ENCODE data around the gene TSPAN17. TPM values are rescaled to one million over a fixed set of nuclear protein-coding genes. Genes with fewer than 3 reads are reported as not detected.

TSPAN17 gene
- total RNA-seq, 2 donors from 2014 or later, result 14.2 to 19.3 TPM

DNA sequence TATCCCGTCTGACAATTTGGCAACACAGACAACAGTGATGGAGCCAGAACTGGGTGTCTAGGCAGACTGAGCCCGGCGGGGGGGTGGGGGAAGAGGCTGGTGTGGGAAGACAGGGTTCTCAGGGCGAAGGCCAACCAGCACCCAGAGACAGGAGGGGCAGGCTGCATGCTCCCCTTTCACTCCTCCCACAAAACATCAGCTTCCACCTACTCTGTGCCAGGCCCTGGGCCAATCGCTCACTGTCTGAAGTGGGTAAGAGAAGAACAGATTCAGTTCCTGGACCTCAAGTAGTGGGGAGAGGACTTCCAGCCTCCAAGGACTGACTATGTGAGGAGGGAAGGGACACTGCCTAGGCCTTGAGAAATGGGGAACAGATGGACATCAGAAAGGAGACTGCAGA is 19.7 kb upstream of the TSPAN17 start:
- no peak for DNase-seq
- peaks cover 14% of the 10 kb centered on the region for H3K36me3 Mint-ChIP-seq (ENCODE audit: low read depth)
- H3K4me3 Mint-ChIP-seq, result no peak overlapping the region

GRCh38 chr5:176628406-176629228 is 18.7 kb upstream of the TSPAN17 start:
- ATAC-seq, result no peak
- peaks cover 60% of the 10 kb centered on the region for H3K27me3 Mint-ChIP-seq
- H3K27ac Mint-ChIP-seq, result no peak overlapping the region
- peaks cover 11% of the 10 kb centered on the region for H3K4me1 Mint-ChIP-seq
- no peak for DNase-seq
- peak overlapping the region; percentile 28 for H3K4me3 Mint-ChIP-seq
- peaks cover 17% of the 10 kb centered on the region for H3K36me3 Mint-ChIP-seq (ENCODE audit: low read depth)
- no peaks in the 10 kb centered on the region for H3K9me3 ChIP-seq (ENCODE audit: control insufficient read depth, low read length, poor library complexity, severe bottlenecking)

More for the DNA sequence above, 19.7 kb upstream of the TSPAN17 start:
- H3K4me1 Mint-ChIP-seq, result peaks cover 8% of the 10 kb centered on the region
- no peak overlapping the region for H3K27ac Mint-ChIP-seq
- no peaks in the 10 kb centered on the region for H3K9me3 ChIP-seq (ENCODE audit: control insufficient read depth, low read length, poor library complexity, severe bottlenecking)
- H3K27me3 Mint-ChIP-seq, result peaks cover 49% of the 10 kb centered on the region
- no peak for ATAC-seq

GRCh38 chr5:176629317-176629852 is 17.9 kb upstream of the TSPAN17 start:
- H3K4me1 Mint-ChIP-seq, result peaks cover 15% of the 10 kb centered on the region
- H3K9me3 ChIP-seq (ENCODE audit: control insufficient read depth, low read length, poor library complexity, severe bottlenecking), result no peaks in the 10 kb centered on the region
- H3K4me3 Mint-ChIP-seq, result peak overlapping the region; percentile 65
- peaks cover 20% of the 10 kb centered on the region for H3K36me3 Mint-ChIP-seq (ENCODE audit: low read depth)
- no peak overlapping the region for H3K27ac Mint-ChIP-seq
- no peak for DNase-seq
- no peak for ATAC-seq
- H3K27me3 Mint-ChIP-seq, result peaks cover 67% of the 10 kb centered on the region

DNA sequence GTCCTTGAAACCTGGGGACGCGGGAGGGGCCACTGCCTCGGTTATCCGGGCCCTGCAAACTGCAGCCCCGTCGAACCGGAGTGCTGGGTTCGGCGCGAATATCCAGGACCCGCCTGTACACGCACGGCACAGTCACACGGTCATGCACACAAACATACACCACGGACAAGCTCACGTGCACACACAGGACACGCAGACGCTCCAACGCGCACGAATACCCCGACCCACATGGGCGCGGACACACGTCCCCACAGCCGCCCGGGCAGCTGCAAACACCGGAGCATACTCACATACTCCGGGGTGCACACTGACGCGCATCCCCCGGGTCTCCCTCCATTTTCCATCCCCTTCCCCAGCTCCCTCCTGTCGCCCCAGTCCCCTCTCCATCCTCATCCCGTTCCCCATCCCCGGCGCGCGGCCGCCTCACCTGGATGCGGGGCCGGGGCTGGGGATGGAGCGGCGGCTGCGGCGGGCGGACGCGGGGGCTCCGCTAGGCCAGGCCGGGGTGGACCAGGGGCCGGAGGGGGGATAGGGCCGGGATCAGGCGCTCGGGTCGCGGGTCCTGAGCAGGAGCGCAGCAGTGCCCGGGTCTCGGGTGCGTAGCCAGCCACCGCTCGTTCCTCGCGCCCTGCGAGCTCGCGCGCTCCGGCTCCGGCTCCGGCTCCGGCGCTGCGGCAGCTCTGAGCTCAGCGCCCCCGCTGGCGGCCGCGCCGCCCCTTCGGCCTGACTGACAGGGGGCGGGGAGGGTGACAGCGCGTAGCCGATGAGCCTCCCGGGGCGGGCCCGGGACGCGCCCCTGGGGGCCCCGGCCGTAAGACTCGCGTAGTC is 17.2 kb upstream of the TSPAN17 start, which contains the start of the genes EIF4E1B and SNCB:
TSS of gene EIF4E1B (plus strand) at position 823 of the 828 bp plus-strand sequence. CDS start 12,113 bp downstream, outside the sequence.
TSS of gene SNCB (minus strand) at position 682 of the 828 bp plus-strand sequence. CDS start 880 bp downstream, outside the sequence.
- ATAC-seq, result peak; percentile 84
- Mint-ChIP-seq H3K4me1 (peaks cover 15% of the 10 kb centered on the region), H3K36me3 (ENCODE audit: low read depth) (peaks cover 20% of the 10 kb centered on the region), H3K27me3 (peaks cover 71% of the 10 kb centered on the region), H3K27ac (no peak within 1 kb of the TSS), H3K4me3 (peak within 1 kb of the TSS; percentile 70)
- no peak for DNase-seq
- H3K9me3 ChIP-seq (ENCODE audit: control insufficient read depth, low read length, poor library complexity, severe bottlenecking), result no peaks in the 10 kb centered on the region

DNA sequence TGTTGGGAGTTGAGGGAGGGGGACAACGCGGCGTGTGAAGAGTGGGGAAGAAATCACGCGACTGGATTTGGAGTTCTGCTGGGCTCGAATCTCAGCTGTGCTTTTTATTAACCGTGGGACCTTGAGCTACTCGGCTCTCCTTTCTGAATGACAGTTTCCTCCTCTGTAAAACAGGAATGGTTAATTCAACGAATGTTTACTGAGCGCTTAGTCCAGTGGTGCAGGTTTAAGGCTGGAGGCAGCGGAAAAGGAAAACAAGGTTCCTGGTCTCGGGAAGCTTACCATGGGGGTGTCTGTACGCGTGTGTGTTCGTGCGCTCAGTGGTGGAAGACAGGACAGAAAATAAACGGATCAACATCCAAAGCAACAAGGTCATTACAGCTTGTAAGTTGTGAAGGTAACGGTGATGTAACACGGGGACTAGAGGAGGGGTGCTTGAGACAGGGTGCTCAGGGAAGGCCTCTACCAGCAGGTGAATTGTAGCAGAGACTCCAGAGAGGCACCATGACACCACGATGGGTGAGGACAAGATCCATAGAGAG is 16.5 kb upstream of the TSPAN17 start:
- ATAC-seq, result no peak
- H3K27me3 Mint-ChIP-seq, result peaks cover 71% of the 10 kb centered on the region
- no peak overlapping the region for H3K27ac Mint-ChIP-seq
- peaks cover 3% of the 10 kb centered on the region for H3K9me3 ChIP-seq (ENCODE audit: control insufficient read depth, low read length, poor library complexity, severe bottlenecking)
- H3K4me1 Mint-ChIP-seq, result peaks cover 15% of the 10 kb centered on the region
- DNase-seq, result no peak
- H3K4me3 Mint-ChIP-seq, result peak overlapping the region; percentile 70
- H3K36me3 Mint-ChIP-seq (ENCODE audit: low read depth), result peaks cover 20% of the 10 kb centered on the region

DNA sequence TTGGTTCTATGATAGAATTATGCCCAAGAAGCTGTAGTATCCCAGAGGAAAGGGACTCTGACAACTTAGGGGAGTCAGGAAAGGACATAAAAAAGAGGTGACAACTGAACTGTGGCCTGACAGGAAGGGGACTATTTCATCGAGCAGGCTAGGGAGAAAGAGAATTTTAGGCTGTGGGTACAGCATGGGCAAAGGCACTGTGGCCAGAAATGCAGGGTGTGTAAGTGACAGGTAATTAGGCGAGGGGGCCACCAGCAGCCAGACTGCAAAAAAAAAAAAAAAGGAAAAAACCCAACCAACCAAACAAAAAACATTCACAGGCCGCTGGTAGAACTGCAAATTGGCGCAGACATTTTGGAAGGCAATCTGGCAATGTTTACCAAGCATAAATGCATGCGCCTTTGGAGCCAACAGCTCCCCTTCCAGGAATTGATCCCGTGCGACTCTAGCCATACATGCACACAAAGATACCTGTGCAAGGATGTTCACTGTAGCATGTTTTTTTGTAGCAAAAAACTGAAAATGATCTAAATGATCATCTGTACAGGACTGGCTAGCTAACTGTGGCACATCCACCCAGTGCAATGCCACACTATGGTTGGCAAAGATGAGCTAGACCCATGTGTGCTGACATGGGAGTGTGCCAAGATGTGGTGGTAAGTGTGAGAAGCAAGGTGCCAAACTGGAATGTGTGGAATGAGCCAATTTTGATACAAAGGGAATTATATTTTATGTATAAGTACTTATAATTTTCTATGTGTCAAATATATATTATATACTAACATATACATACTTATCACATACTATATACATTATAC is 15.7 kb upstream of the TSPAN17 start:
- Mint-ChIP-seq H3K27me3 (peaks cover 73% of the 10 kb centered on the region), H3K27ac (no peak overlapping the region), H3K4me1 (peaks cover 15% of the 10 kb centered on the region), H3K4me3 (no peak overlapping the region), H3K36me3 (ENCODE audit: low read depth) (peaks cover 17% of the 10 kb centered on the region)
- ATAC-seq (no peak), DNase-seq (no peak)
- peaks cover 3% of the 10 kb centered on the region for H3K9me3 ChIP-seq (ENCODE audit: control insufficient read depth, low read length, poor library complexity, severe bottlenecking)

- peaks cover 15% of the 10 kb centered on the region for H3K4me1 Mint-ChIP-seq
- H3K27me3 Mint-ChIP-seq, result peaks cover 70% of the 10 kb centered on the region
- H3K27ac Mint-ChIP-seq, result no peak overlapping the region
- no peak for DNase-seq
- peaks cover 17% of the 10 kb centered on the region for H3K36me3 Mint-ChIP-seq (ENCODE audit: low read depth)
- peaks cover 3% of the 10 kb centered on the region for H3K9me3 ChIP-seq (ENCODE audit: control insufficient read depth, low read length, poor library complexity, severe bottlenecking)
- no peak overlapping the region for H3K4me3 Mint-ChIP-seq
- ATAC-seq, result no peak
Measured at GRCh38 chr5:176632745-176633144, 14.5 kb upstream of the TSPAN17 start.

- ATAC-seq, result no peak
- peaks cover 3% of the 10 kb centered on the region for H3K9me3 ChIP-seq (ENCODE audit: control insufficient read depth, low read length, poor library complexity, severe bottlenecking)
- peaks cover 69% of the 10 kb centered on the region for H3K27me3 Mint-ChIP-seq
- H3K4me3 Mint-ChIP-seq, result no peak overlapping the region
- no peak for DNase-seq
- H3K36me3 Mint-ChIP-seq (ENCODE audit: low read depth), result peaks cover 19% of the 10 kb centered on the region
- no peak overlapping the region for H3K27ac Mint-ChIP-seq
- peaks cover 15% of the 10 kb centered on the region for H3K4me1 Mint-ChIP-seq
Measured at GRCh38 chr5:176633598-176633997, 13.7 kb upstream of the TSPAN17 start.

DNA sequence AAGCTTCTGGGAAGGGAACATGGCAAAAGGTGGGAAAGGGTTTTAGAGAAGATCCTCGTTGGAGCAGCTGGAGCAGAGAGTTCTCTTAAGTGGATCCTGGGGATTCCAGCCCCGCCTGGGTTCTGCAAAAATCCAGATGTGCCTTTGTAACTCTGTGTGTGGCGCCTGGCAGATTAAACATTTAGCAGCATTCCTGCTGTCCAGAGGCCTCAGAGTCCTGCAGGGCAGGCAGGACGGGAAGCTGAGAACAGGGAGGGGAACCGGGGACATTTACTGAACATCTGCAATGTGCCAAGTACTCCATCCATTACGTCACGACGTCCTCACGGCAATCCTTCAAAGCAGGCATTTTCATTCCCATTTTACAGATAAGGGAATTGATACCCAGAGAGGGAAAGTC is 10.9 kb upstream of the TSPAN17 start:
- H3K4me3 Mint-ChIP-seq, result no peak overlapping the region
- peaks cover 57% of the 10 kb centered on the region for H3K27me3 Mint-ChIP-seq

GRCh38 chr5:176637556-176637955 is 9.7 kb upstream of the TSPAN17 start:
- ATAC-seq, result no peak
- peaks cover 9% of the 10 kb centered on the region for H3K4me1 Mint-ChIP-seq
- peaks cover 3% of the 10 kb centered on the region for H3K9me3 ChIP-seq (ENCODE audit: control insufficient read depth, low read length, poor library complexity, severe bottlenecking)
- peak overlapping the region; percentile 56 for H3K27ac Mint-ChIP-seq
- H3K36me3 Mint-ChIP-seq (ENCODE audit: low read depth), result peaks cover 11% of the 10 kb centered on the region
- no peak overlapping the region for H3K4me3 Mint-ChIP-seq
- H3K27me3 Mint-ChIP-seq, result peaks cover 48% of the 10 kb centered on the region
- DNase-seq, result no peak

More for the DNA sequence above, 10.9 kb upstream of the TSPAN17 start:
- no peak for ATAC-seq
- peaks cover 3% of the 10 kb centered on the region for H3K9me3 ChIP-seq (ENCODE audit: control insufficient read depth, low read length, poor library complexity, severe bottlenecking)
- no peak for DNase-seq
- Mint-ChIP-seq H3K27ac (no peak overlapping the region), H3K36me3 (ENCODE audit: low read depth) (peaks cover 11% of the 10 kb centered on the region), H3K4me1 (peaks cover 9% of the 10 kb centered on the region)

- H3K36me3 Mint-ChIP-seq (ENCODE audit: low read depth), result peaks cover 11% of the 10 kb centered on the region
- no peak overlapping the region for H3K27ac Mint-ChIP-seq
- DNase-seq, result no peak
Measured at GRCh38 chr5:176638437-176638836, 8.8 kb upstream of the TSPAN17 start.

GRCh38 chr5:176639208-176639607 is 8.1 kb upstream of the TSPAN17 start:
- Mint-ChIP-seq H3K27me3 (peaks cover 31% of the 10 kb centered on the region), H3K27ac (no peak overlapping the region), H3K36me3 (ENCODE audit: low read depth) (peaks cover 6% of the 10 kb centered on the region), H3K4me3 (no peak overlapping the region), H3K4me1 (peaks cover 3% of the 10 kb centered on the region)
- ATAC-seq (no peak), DNase-seq (no peak)
- H3K9me3 ChIP-seq (ENCODE audit: control insufficient read depth, low read length, poor library complexity, severe bottlenecking), result peaks cover 3% of the 10 kb centered on the region

More at GRCh38 chr5:176638437-176638836, 8.8 kb upstream of the TSPAN17 start:
- Mint-ChIP-seq H3K4me3 (no peak overlapping the region), H3K4me1 (peaks cover 9% of the 10 kb centered on the region), H3K27me3 (peaks cover 39% of the 10 kb centered on the region)
- peaks cover 3% of the 10 kb centered on the region for H3K9me3 ChIP-seq (ENCODE audit: control insufficient read depth, low read length, poor library complexity, severe bottlenecking)
- no peak for ATAC-seq

Measured in T-helper 17 cell (primary cell).